Nephron progenitor cell (in vitro differentiated cells): Measurements from ENCODE around the gene SPATA12.
A peak's percentile ranks its signal among the peaks of the same experiment; 100 is the strongest.
"Not testable (repeated sequence)": the region's sequence is repeated elsewhere in the genome, so short reads cannot be mapped to it uniquely, and the experiment has no call there.

ENCODE experiments used
- DNase-seq: peaks from one replicate; pipeline ENCODE4 v3.0.0; 2021
- H3K27ac Mint-ChIP-seq: 2 replicates; pipeline ENCODE4 v1.8.0; 2021; ENCODE audit warnings: mild to moderate bottlenecking, moderate library complexity, mixed read lengths
- H3K27me3 Mint-ChIP-seq: 2 replicates; pipeline ENCODE4 v1.8.0; 2021; ENCODE audit warnings: mild to moderate bottlenecking, low read depth, mixed read lengths; ENCODE audit not compliant: poor library complexity
- H3K36me3 Mint-ChIP-seq: 2 replicates; pipeline ENCODE4 v1.8.0; 2021; ENCODE audit warnings: low read depth, mixed read lengths
- H3K4me1 Mint-ChIP-seq: 2 replicates; pipeline ENCODE4 v1.8.0; 2021; ENCODE audit warnings: mixed read lengths
- H3K4me3 Mint-ChIP-seq: 2 replicates; pipeline ENCODE4 v1.8.0; 2021; ENCODE audit warnings: mild to moderate bottlenecking, moderate library complexity, mixed read lengths
- H3K9me3 Mint-ChIP-seq: 2 replicates; pipeline ENCODE4 v1.8.0; 2021; ENCODE audit warnings: mild to moderate bottlenecking, moderate library complexity, mixed read lengths
- CTCF ChIP-seq: fragments of 200-600 bp; sonication (generic); IDR thresholded peaks from 2 replicates; pipeline ENCODE4 v1.5.0; 2021; ENCODE audit warnings: antibody characterized with exemption

The SPATA12 gene

GRCh38 chr3:57078635-57079473, 18.4 kb downstream of the SPATA12 start:
- Mint-ChIP-seq H3K4me3 (peak overlapping the region; percentile 84), H3K27ac (no peak overlapping the region), H3K4me1 (peaks cover 25% of the 10 kb centered on the region), H3K27me3 (peaks cover 20% of the 10 kb centered on the region), H3K36me3 (peaks cover 18% of the 10 kb centered on the region), H3K9me3 (no peaks in the 10 kb centered on the region)
- DNase-seq: peak; percentile 85
- no peak for TF ChIP-seq CTCF

GRCh38 chr3:57079474-57079831, 19.0 kb downstream of the SPATA12 start:
- Mint-ChIP-seq H3K4me1 (peaks cover 25% of the 10 kb centered on the region), H3K36me3 (peaks cover 18% of the 10 kb centered on the region), H3K27me3 (peaks cover 20% of the 10 kb centered on the region), H3K4me3 (peak overlapping the region; percentile 77), H3K27ac (no peak overlapping the region), H3K9me3 (no peaks in the 10 kb centered on the region)
- DNase-seq: no peak
- TF ChIP-seq CTCF: no peak

GRCh38 chr3:57080171-57080570, 19.7 kb downstream of the SPATA12 start:
- H3K9me3 Mint-ChIP-seq: no peaks in the 10 kb centered on the region
- no peak overlapping the region for H3K27ac Mint-ChIP-seq
- DNase-seq: no peak
- H3K4me1 Mint-ChIP-seq: peaks cover 30% of the 10 kb centered on the region
- peaks cover 16% of the 10 kb centered on the region for H3K27me3 Mint-ChIP-seq
- no peak for TF ChIP-seq CTCF
- H3K4me3 Mint-ChIP-seq: peak overlapping the region; percentile 77
- peaks cover 16% of the 10 kb centered on the region for H3K36me3 Mint-ChIP-seq

GRCh38 chr3:57081173-57081572, 20.7 kb downstream of the SPATA12 start:
- no peak for TF ChIP-seq CTCF
- Mint-ChIP-seq H3K9me3 (no peaks in the 10 kb centered on the region), H3K4me3 (no peak overlapping the region), H3K4me1 (peaks cover 38% of the 10 kb centered on the region), H3K27me3 (peaks cover 11% of the 10 kb centered on the region), H3K36me3 (peaks cover 16% of the 10 kb centered on the region), H3K27ac (peak overlapping the region; percentile 5)
- DNase-seq: no peak

GRCh38 chr3:57082481-57082880, 22.0 kb downstream of the SPATA12 start:
- Mint-ChIP-seq H3K27ac (no peak overlapping the region), H3K27me3 (peaks cover 4% of the 10 kb centered on the region), H3K4me3 (no peak overlapping the region), H3K9me3 (no peaks in the 10 kb centered on the region), H3K36me3 (peaks cover 11% of the 10 kb centered on the region), H3K4me1 (peaks cover 38% of the 10 kb centered on the region)
- DNase-seq: no peak
- no peak for TF ChIP-seq CTCF

- not testable (repeated sequence) for DNase-seq, H3K27ac Mint-ChIP-seq, H3K9me3 Mint-ChIP-seq, H3K4me3 Mint-ChIP-seq, H3K27me3 Mint-ChIP-seq
- Mint-ChIP-seq H3K4me1 (peaks cover 30% of the 10 kb centered on the region), H3K36me3 (peaks cover 13% of the 10 kb centered on the region)
Observed at GRCh38 chr3:57083266-57083995, 23.0 kb downstream of the SPATA12 start.
